H1 (cell line): ENCODE data around the gene SCMH1. TPM values are rescaled to one million over a fixed set of nuclear protein-coding genes. Genes with fewer than 3 reads are reported as not detected.
A peak's percentile ranks its signal among the peaks of the same experiment; 100 is the strongest.

Experiments
- CTCF ChIA-PET: fragments of 300-600 bp; sonication (Branson Sonifier 250); formaldehyde crosslinking; loops from one replicate; lab custom pipeline; 2021; ENCODE audit not compliant: partially characterized antibody; lab: Charles Lee
- POLR2A ChIA-PET: fragments of 300-600 bp; sonication (Branson Sonifier 250); formaldehyde crosslinking; loops from one replicate; lab custom pipeline; 2021; ENCODE audit warnings: inconsistent platforms; ENCODE audit not compliant: partially characterized antibody; lab: Charles Lee
- DNase-seq, 2 experiments: peaks; one replicate each; pipeline versions ENCODE4 v3.0.0 to v3.0.0-alpha.2; 2010 to 2022; ENCODE audit warnings: low spot score in 2 of 2, low read depth in 1 of 2, mixed read lengths in 1 of 2
- FAIRE-seq: peaks from 2 replicates; lab custom pipeline; 2011; peaks lifted over from hg19 to GRCh38; lab: Jason Lieb, UNC
- H2AFZ ChIP-seq: 2 replicates; pipeline ENCODE4 v1.8.1; 2012; ENCODE audit warnings: low read length, inconsistent platforms
- H2AK5ac ChIP-seq: 2 replicates; pipeline ENCODE4 v1.6.1; 2013; ENCODE audit warnings: low read depth, low read length
- H2BK120ac ChIP-seq: replicated peaks from 2 replicates; pipeline ENCODE3; 2013; ENCODE audit warnings: low read depth, low read length, inconsistent platforms
- H2BK12ac ChIP-seq: 2 replicates; pipeline ENCODE4 v1.6.1; 2013; ENCODE audit warnings: low read depth, low read length
- H2BK15ac ChIP-seq: 2 replicates; pipeline ENCODE4 v1.6.1; 2013; ENCODE audit warnings: low read length
- H2BK20ac ChIP-seq: 2 replicates; pipeline ENCODE4 v1.6.1; 2013; ENCODE audit warnings: low read length
- H2BK5ac ChIP-seq: 2 replicates; pipeline ENCODE4 v1.6.1; 2013; ENCODE audit warnings: low read depth, low read length
- H3K14ac ChIP-seq: 2 replicates; pipeline ENCODE4 v1.6.1; 2013; ENCODE audit warnings: inconsistent platforms; ENCODE audit not compliant: insufficient read length
- H3K18ac ChIP-seq: 2 replicates; pipeline ENCODE4 v1.6.1; 2013; ENCODE audit warnings: low read length; ENCODE audit errors: extremely low read depth
- H3K23ac ChIP-seq: 2 replicates; pipeline ENCODE4 v1.6.1; 2013; ENCODE audit warnings: inconsistent platforms; ENCODE audit not compliant: insufficient read length
- H3K23me2 ChIP-seq: 2 replicates; pipeline ENCODE4 v1.6.1; 2013; ENCODE audit warnings: low read depth, low read length
- H3K27ac ChIP-seq: 2 replicates; pipeline ENCODE4 v1.6.1; 2011; ENCODE audit warnings: low read depth, low read length, inconsistent platforms
- H3K27me3 ChIP-seq, 4 experiments: replicated peaks in 1 of 4; 1 replicate in 1 of 4; 2 replicates in 3 of 4; pipeline versions ENCODE4 v1.6.1 to v1.8.1; 2011 to 2013; ENCODE audit warnings: low read length in 3 of 4, mild to moderate bottlenecking in 3 of 4, inconsistent platforms in 2 of 4, mixed read lengths in 2 of 4, moderate library complexity in 1 of 4; ENCODE audit not compliant: control insufficient read depth in 3 of 4, insufficient read depth in 3 of 4; ENCODE audit errors: extremely low read depth in 1 of 4
- H3K36me3 ChIP-seq, 4 experiments: 2 replicates each; pipeline versions ENCODE4 v1.6.1 to v1.8.1; 2011 to 2013; ENCODE audit warnings: mild to moderate bottlenecking in 4 of 4, low read length in 3 of 4, moderate library complexity in 2 of 4, control low read depth in 1 of 4, inconsistent platforms in 1 of 4; ENCODE audit not compliant: insufficient read depth in 4 of 4, control insufficient read depth in 2 of 4
- H3K4ac ChIP-seq: replicated peaks from 2 replicates; pipeline ENCODE3; 2013; ENCODE audit warnings: low read length, low read depth, mixed read lengths, inconsistent platforms; ENCODE audit not compliant: insufficient read length
- H3K4me1 ChIP-seq, 4 experiments: replicated peaks in 1 of 4; 1 replicate in 1 of 4; 2 replicates in 3 of 4; pipeline versions ENCODE4 v1.6.1 to v1.8.1; 2011 to 2013; ENCODE audit warnings: low read length in 3 of 4, inconsistent platforms in 2 of 4, mixed read lengths in 1 of 4; ENCODE audit not compliant: insufficient read depth in 4 of 4, control insufficient read depth in 3 of 4
- H3K4me2 ChIP-seq, 2 experiments: 2 replicates each; pipeline versions ENCODE4 v1.6.1 to v1.8.1; 2011 to 2013; ENCODE audit warnings: low read depth in 2 of 2, low read length in 2 of 2, control low read depth in 1 of 2, inconsistent platforms in 1 of 2, mild to moderate bottlenecking in 1 of 2; ENCODE audit not compliant: insufficient read depth in 1 of 2
- H3K4me3 ChIP-seq, 4 experiments: fragments of 200-600, 300-600 bp in 1 of 4; sonication (generic), shearing (Covaris generic), sonication (Bioruptor Twin) in 1 of 4; 2 replicates each; pipeline versions ENCODE4 v1.5.1 to v1.8.1; 2011 to 2016; ENCODE audit warnings: low read length in 4 of 4, low read depth in 3 of 4, control low read depth in 2 of 4, inconsistent platforms in 2 of 4, mild to moderate bottlenecking in 2 of 4, mixed read lengths in 1 of 4, moderate library complexity in 1 of 4; ENCODE audit not compliant: insufficient read depth in 2 of 4; ENCODE audit errors: extremely low read depth in 1 of 4
- H3K56ac ChIP-seq: replicated peaks from 2 replicates; pipeline ENCODE3; 2013; ENCODE audit warnings: low read depth, mild to moderate bottlenecking, mixed read lengths, low read length, inconsistent platforms; ENCODE audit not compliant: insufficient read length
- H3K79me1 ChIP-seq: 2 replicates; pipeline ENCODE4 v1.6.1; 2013; ENCODE audit warnings: low read depth, low read length, control low read depth
- H3K79me2 ChIP-seq, 2 experiments: 2 replicates each; pipeline versions ENCODE4 v1.6.1 to v1.8.1; 2012 to 2013; ENCODE audit warnings: low read length in 2 of 2, mild to moderate bottlenecking in 2 of 2, inconsistent platforms in 1 of 2; ENCODE audit not compliant: insufficient read depth in 2 of 2, control insufficient read depth in 1 of 2
- H3K9ac ChIP-seq, 4 experiments: replicated peaks in 1 of 4; 1 replicate in 1 of 4; 2 replicates in 3 of 4; pipeline versions ENCODE4 v1.6.1 to v1.8.1; 2011 to 2013; ENCODE audit warnings: low read depth in 3 of 4, low read length in 3 of 4, control low read depth in 2 of 4, mild to moderate bottlenecking in 2 of 4, moderate library complexity in 2 of 4, inconsistent platforms in 1 of 4; ENCODE audit errors: extremely low read depth in 1 of 4
- H3K9me3 ChIP-seq, 2 experiments: 2 replicates each; pipeline versions ENCODE4 v1.6.1 to v1.8.1; 2012 to 2013; ENCODE audit warnings: mild to moderate bottlenecking in 2 of 2, moderate library complexity in 2 of 2, control low read depth in 1 of 2, inconsistent platforms in 1 of 2, low read depth in 1 of 2, low read length in 1 of 2, mixed read lengths in 1 of 2; ENCODE audit not compliant: insufficient read depth in 2 of 2
- H4K20me1 ChIP-seq, 2 experiments: replicated peaks in 1 of 2; 2 replicates each; pipeline versions ENCODE3 to v1.8.1; 2011 to 2013; ENCODE audit warnings: inconsistent platforms in 2 of 2, low read length in 2 of 2, mild to moderate bottlenecking in 1 of 2; ENCODE audit not compliant: insufficient read depth in 2 of 2, control insufficient read depth in 1 of 2
- H4K5ac ChIP-seq: 2 replicates; pipeline ENCODE4 v1.6.1; 2013; ENCODE audit warnings: low read length, low read depth, mixed read lengths, inconsistent platforms; ENCODE audit not compliant: insufficient read length
- H4K8ac ChIP-seq: 2 replicates; pipeline ENCODE4 v1.8.0; 2013; ENCODE audit warnings: mild to moderate bottlenecking, moderate library complexity, low read length, inconsistent platforms; ENCODE audit not compliant: insufficient read depth; ENCODE audit errors: extremely low read depth
- H4K91ac ChIP-seq: replicated peaks from 2 replicates; pipeline ENCODE3; 2013; ENCODE audit warnings: low read length, mixed read lengths, inconsistent platforms; ENCODE audit not compliant: insufficient read length
- ASH2L ChIP-seq: fragments of 200-600, 300-600 bp; sonication (generic); IDR thresholded peaks from one replicate; pipeline ENCODE4 v1.7.1; 2017; ENCODE audit warnings: low read length
- CBX8 ChIP-seq: fragments of 300-800, 300-1000 bp; sonication (generic); IDR thresholded peaks from 2 replicates; pipeline ENCODE4 v1.7.1; 2016; ENCODE audit warnings: low read depth, low read length, borderline replicate concordance
- EP300 ChIP-seq, 2 experiments: IDR thresholded peaks; 1 replicate in 1 of 2; 2 replicates in 1 of 2; pipeline ENCODE4 v1.6.1; 2011 to 2012; ENCODE audit warnings: low read depth in 2 of 2, low read length in 2 of 2, mild to moderate bottlenecking in 2 of 2, borderline replicate concordance in 1 of 2, inconsistent platforms in 1 of 2, moderate library complexity in 1 of 2
- EZH2 ChIP-seq: fragments of 200-600 bp; sonication (generic); IDR thresholded peaks from 2 replicates; pipeline ENCODE4 v1.7.1; 2012; ENCODE audit warnings: low read depth, mild to moderate bottlenecking, moderate library complexity, low read length, inconsistent platforms; ENCODE audit not compliant: severe bottlenecking
- GTF2F1 ChIP-seq: IDR thresholded peaks from 2 replicates; pipeline ENCODE4 v1.6.1; 2012; ENCODE audit warnings: low read depth, low read length, improper control_type of control experiment, borderline replicate concordance
- KDM4A ChIP-seq: IDR thresholded peaks from one replicate; pipeline ENCODE4 v1.7.1; 2012; ENCODE audit warnings: low read depth, mild to moderate bottlenecking, moderate library complexity, low read length, inconsistent platforms; ENCODE audit not compliant: severe bottlenecking
- NANOG ChIP-seq: IDR thresholded peaks from 2 replicates; pipeline ENCODE4 v1.6.1; 2011; ENCODE audit warnings: low read length, low read depth, mild to moderate bottlenecking, inconsistent platforms; ENCODE audit not compliant: insufficient read depth, poor library complexity, severe bottlenecking
- NRF1 ChIP-seq: IDR thresholded peaks from 2 replicates; pipeline ENCODE4 v1.6.1; 2011; ENCODE audit warnings: mild to moderate bottlenecking, low read depth, low read length, improper control_type of control experiment
- POLR2AphosphoS5 ChIP-seq: IDR thresholded peaks from 2 replicates; pipeline ENCODE4 v1.6.1; 2011; ENCODE audit warnings: low read depth, low read length
- SAP30 ChIP-seq: fragments of 300-600 bp; sonication (generic); IDR thresholded peaks from 2 replicates; pipeline ENCODE4 v1.7.1; 2012; ENCODE audit warnings: low read length, moderate library complexity, mild to moderate bottlenecking, inconsistent platforms; ENCODE audit not compliant: insufficient read depth, insufficient replicate concordance
- SIRT6 ChIP-seq: IDR thresholded peaks from one replicate; pipeline ENCODE4 v1.7.1; 2012; ENCODE audit warnings: low read length, inconsistent platforms
- TBP ChIP-seq: IDR thresholded peaks from 2 replicates; pipeline ENCODE4 v1.6.1; 2011; ENCODE audit warnings: low read depth, low read length, improper control_type of control experiment
- TEAD4 ChIP-seq: IDR thresholded peaks from 2 replicates; pipeline ENCODE4 v1.6.1; 2012; ENCODE audit warnings: low read depth, low read length, inconsistent platforms, mixed read lengths
- ZNF274 ChIP-seq: IDR thresholded peaks from 2 replicates; pipeline ENCODE4 v1.7.0; 2012; ENCODE audit warnings: low read length, borderline replicate concordance; ENCODE audit errors: extremely low read depth
- WGBS, 2 experiments: shearing (Covaris generic) in 1 of 2; methylation state at CpG; one replicate each; pipeline versions ENCODE4 v1.1.6 to v1.1.7; 2013 to 2015; ENCODE audit warnings: low lambda C conversion rate in 2 of 2, mixed read lengths in 2 of 2, inconsistent platforms in 1 of 2, low coverage in 1 of 2, missing lambda C conversion rate in 1 of 2; ENCODE audit not compliant: insufficient replicate concordance in 2 of 2, insufficient coverage in 1 of 2, insufficient read length in 1 of 2; ENCODE audit errors: extremely low coverage in 1 of 2, missing lambda C conversion rate in 1 of 2; 5-methylcytosine and 5-hydroxymethylcytosine counted together
- polyA plus RNA-seq, 7 experiments: library from polyadenylated mRNA; depleted of rRNA in 3 of 7; stranded (reverse) in 5 of 7; unstranded in 2 of 7; fragments of >200 nt in 5 of 7; fragments of 200-250 nt in 2 of 7; gene quantifications; 1 replicate in 5 of 7; 2 replicates in 1 of 7; 4 replicates in 1 of 7; pipeline versions ENCODE4 v1.2.1 to v1.2.3, GENCODE V29; 2011 to 2013; ENCODE audit warnings: missing spikeins in 2 of 7, mixed read lengths in 2 of 7
- total RNA-seq: library from RNA; stranded (reverse); fragmentation: NEBNext Ultra II Directional; extraction: Animal tissue kit (Norgen Biotek cat#: 25700); gene quantifications from 2 replicates; pipeline ENCODE4 v1.2.1, GENCODE V29; 2021

Gene SCMH1
- total and polyA plus RNA-seq, 2 of the 8 experiments (the other 6 are each of a cell fraction or from before 2014, with no cell fraction given): 16.6 to 30.7 TPM

GRCh38 chr1:41285818-41286217 is 43.7 kb upstream of the SCMH1 start:
- Histone ChIP-seq H3K9me3 (no peaks in the 10 kb centered on the region), H3K4me2 (peak overlapping the region in 1 of 2 experiments; percentile 13; a peak in 1 of 4 replicates), H4K8ac (no peak overlapping the region), H3K18ac (no peak overlapping the region), H3K4me3 (no peak overlapping the region), H3K23ac (no peak overlapping the region), H3K79me1 (no peaks in the 10 kb centered on the region; the same call in 1 of the 2 replicates), H3K79me2 (no peaks in the 10 kb centered on the region), H3K27me3 (no peaks in the 10 kb centered on the region; a peak in 2 of 7 replicates), H4K20me1 (peaks cover 0 to 7% of the 10 kb centered on the region in 2 experiments), H3K56ac (no peak overlapping the region), H3K23me2 (peaks cover 2% of the 10 kb centered on the region; the same call in 1 of the 2 replicates), H2AK5ac (0 out of 2 replicates have a peak overlapping the region, but pooled peaks have one; percentile 3), H4K5ac (no peak overlapping the region), H2BK20ac (no peak overlapping the region), H3K9ac (no peak overlapping the region; a peak in 1 of 7 replicates), H2BK12ac (no peak overlapping the region), H4K91ac (no peak overlapping the region), H3K14ac (no peak overlapping the region), H3K27ac (no peak overlapping the region), H2BK120ac (no peak overlapping the region), H3K36me3 (no peaks in the 10 kb centered on the region), H3K4ac (no peak overlapping the region), H2BK15ac (no peak overlapping the region), H3K4me1 (peaks cover 8 to 15% (median 13%) of the 10 kb centered on the region in 4 experiments), H2BK5ac (no peak overlapping the region), H2AFZ (no peak overlapping the region)
- ChIA-PET POLR2A (no interaction called here), CTCF (interaction anchor here (0.9 to 14.8 kb wide), 11 partner anchors 9 to 175 kb away, joined by 3 to 213 read pairs (median 8); no protein-coding TSS in a partner anchor)
- no peak for DNase-seq
- FAIRE-seq: no peak
- 86% methylated on average over 4 of the region's 4 CpGs; no CpG with 5 or more reads in 1 of the 2 experiments for WGBS, 2 experiments
- TF ChIP-seq EP300 (IDR thresholded peaks at IDR 0.05; ENCODE audit: borderline replicate concordance in 1 of 2, low read depth in 2 of 2, low read length in 2 of 2) (no peak), GTF2F1 (no peak), ZNF274 (no peak), SIRT6 (no peak), CBX8 (no peak), SAP30 (no peak), EZH2 (no peak), KDM4A (no peak), POLR2AphosphoS5 (no peak), TBP (no peak), NRF1 (no peak), NANOG (no peak), ASH2L (no peak), TEAD4 (no peak)
